Measurements from ENCODE around the gene SCNN1A. TPM values are rescaled to one million over a fixed set of nuclear protein-coding genes. Genes with fewer than 3 reads are reported as not detected.
"Not testable (repeated sequence)": the region's sequence is repeated elsewhere in the genome, so short reads cannot be mapped to it uniquely, and the experiment has no call there.

SCNN1A gene
- total RNA-seq, 2 experiments from 2014 or later = 0.17 to 0.26 TPM

- POLR2A ChIA-PET = interaction anchor here (1.5 to 2.2 kb wide), 2 partner anchors 23 to 194 kb away, joined by 4 to 7 read pairs; partner anchors contain the start of gene GAPDH
- Mint-ChIP-seq H3K4me1 (ENCODE audit: low read depth) (peaks cover 22% of the 10 kb centered on the region), H3K27me3 (no peaks in the 10 kb centered on the region), H3K4me3 (no peak overlapping the region), H3K9me3 (no peaks in the 10 kb centered on the region), H3K36me3 (peaks cover 3% of the 10 kb centered on the region), H3K27ac (no peak overlapping the region)
- intact Hi-C loops (cut with micrococcal nuclease) = no loop called here
- peak; percentile 51 for DNase-seq
- CTCF ChIA-PET = interaction anchor here (0.7 to 2.4 kb wide), 6 partner anchors 17 to 155 kb away, joined by 3 to 8 read pairs (median 6); no protein-coding TSS in a partner anchor
These were observed 35.2 kb downstream of the SCNN1A start for GRCh38 chr12:6340032-6340638.

DNA sequence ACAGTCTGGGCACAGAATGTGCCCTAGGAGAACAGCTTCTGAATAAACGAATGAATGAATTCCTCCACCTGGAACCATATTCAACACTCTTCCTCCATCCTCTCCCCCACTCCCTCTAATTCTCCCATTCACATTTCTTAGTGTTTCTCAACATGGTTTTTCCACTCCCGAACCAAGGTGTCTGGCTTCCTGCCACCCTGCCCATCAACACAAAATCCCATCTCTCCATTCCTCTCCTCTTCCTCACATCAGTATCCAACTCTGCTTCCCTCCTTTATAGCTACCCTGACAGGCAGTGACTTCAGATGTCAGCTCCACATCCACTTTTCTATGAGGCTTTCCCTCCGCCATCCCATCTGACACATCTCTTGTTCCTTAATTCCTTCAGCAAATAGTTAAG lies 36.4 kb downstream of the SCNN1A start:
- POLR2A ChIA-PET = interaction anchor here (0.6 to 2.2 kb wide), 5 partner anchors 13 to 196 kb away, joined by 3 to 7 read pairs (median 4); partner anchors contain the start of genes GAPDH and MRPL51
- peaks cover 25% of the 10 kb centered on the region for H3K4me1 Mint-ChIP-seq (ENCODE audit: low read depth)
- DNase-seq = no peak
- no peak overlapping the region for H3K27ac Mint-ChIP-seq
- no peaks in the 10 kb centered on the region for H3K27me3 Mint-ChIP-seq
- no peaks in the 10 kb centered on the region for H3K9me3 Mint-ChIP-seq
- H3K4me3 Mint-ChIP-seq = no peak overlapping the region
- peaks cover 12% of the 10 kb centered on the region for H3K36me3 Mint-ChIP-seq
- CTCF ChIA-PET = interaction anchor here (0.6 to 2.4 kb wide), 9 partner anchors 9 to 453 kb away, joined by 3 to 8 read pairs (median 4); no protein-coding TSS in a partner anchor
- intact Hi-C loops (cut with micrococcal nuclease) = loop anchor here (1.0 kb wide), 1 partner anchor 28 kb away; no protein-coding TSS in a partner anchor

DNA sequence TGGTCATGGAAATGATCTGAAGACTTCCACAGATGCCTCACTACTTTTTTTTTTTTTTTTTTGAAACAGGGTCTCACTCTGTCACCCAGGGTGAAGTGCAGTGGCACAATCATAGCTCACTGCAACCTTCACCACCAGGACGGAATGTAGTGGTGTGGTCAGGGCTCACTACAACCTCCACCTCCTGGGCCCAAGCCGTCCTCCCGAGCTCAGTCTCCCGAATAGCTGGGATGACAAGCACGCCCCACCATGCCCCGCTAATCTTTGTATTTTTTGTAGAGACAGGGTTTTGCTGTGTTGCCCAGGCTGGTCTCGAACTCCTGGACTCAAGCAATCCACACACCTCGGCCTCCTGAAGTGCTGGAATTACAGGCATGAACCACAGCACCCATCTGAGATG lies 36.8 kb downstream of the SCNN1A start:
- not testable (repeated sequence) for H3K9me3 Mint-ChIP-seq, H3K27me3 Mint-ChIP-seq, DNase-seq, H3K4me3 Mint-ChIP-seq, H3K27ac Mint-ChIP-seq
- H3K36me3 Mint-ChIP-seq = peaks cover 16% of the 10 kb centered on the region
- intact Hi-C loops (cut with micrococcal nuclease) = loop anchor here (1.0 kb wide), 1 partner anchor 29 kb away; no protein-coding TSS in a partner anchor
- ChIA-PET POLR2A (interaction anchor here (0.7 to 2.2 kb wide), 4 partner anchors 13 to 196 kb away, joined by 3 to 7 read pairs (median 4); partner anchors contain the start of genes GAPDH and MRPL51), CTCF (interaction anchor here (1.0 to 2.4 kb wide), 7 partner anchors 9 to 127 kb away, joined by 3 to 8 read pairs (median 6); no protein-coding TSS in a partner anchor)
- peaks cover 27% of the 10 kb centered on the region for H3K4me1 Mint-ChIP-seq (ENCODE audit: low read depth)

- H3K9me3 Mint-ChIP-seq = no peaks in the 10 kb centered on the region
- POLR2A ChIA-PET = interaction anchor here (1.6 to 3.3 kb wide), 3 partner anchors 18 to 132 kb away, joined by 4 to 20 read pairs (median 11); partner anchors contain the start of gene VAMP1
- no peaks in the 10 kb centered on the region for H3K27me3 Mint-ChIP-seq
- peaks cover 21% of the 10 kb centered on the region for H3K36me3 Mint-ChIP-seq
- intact Hi-C loops (cut with micrococcal nuclease) = loop anchor here (1.0 to 2.0 kb wide), 3 partner anchors 29 to 197 kb away; partner anchors contain the start of gene GAPDH
- peaks cover 26% of the 10 kb centered on the region for H3K4me1 Mint-ChIP-seq (ENCODE audit: low read depth)
- CTCF ChIA-PET = interaction anchor here (2.1 to 4.6 kb wide), 4 partner anchors 15 to 128 kb away, joined by 7 to 43 read pairs (median 21); no protein-coding TSS in a partner anchor
- DNase-seq = no peak
- no peak overlapping the region for H3K27ac Mint-ChIP-seq
- H3K4me3 Mint-ChIP-seq = no peak overlapping the region
These were observed 37.4 kb downstream of the SCNN1A start for GRCh38 chr12:6337958-6338433.

DNA sequence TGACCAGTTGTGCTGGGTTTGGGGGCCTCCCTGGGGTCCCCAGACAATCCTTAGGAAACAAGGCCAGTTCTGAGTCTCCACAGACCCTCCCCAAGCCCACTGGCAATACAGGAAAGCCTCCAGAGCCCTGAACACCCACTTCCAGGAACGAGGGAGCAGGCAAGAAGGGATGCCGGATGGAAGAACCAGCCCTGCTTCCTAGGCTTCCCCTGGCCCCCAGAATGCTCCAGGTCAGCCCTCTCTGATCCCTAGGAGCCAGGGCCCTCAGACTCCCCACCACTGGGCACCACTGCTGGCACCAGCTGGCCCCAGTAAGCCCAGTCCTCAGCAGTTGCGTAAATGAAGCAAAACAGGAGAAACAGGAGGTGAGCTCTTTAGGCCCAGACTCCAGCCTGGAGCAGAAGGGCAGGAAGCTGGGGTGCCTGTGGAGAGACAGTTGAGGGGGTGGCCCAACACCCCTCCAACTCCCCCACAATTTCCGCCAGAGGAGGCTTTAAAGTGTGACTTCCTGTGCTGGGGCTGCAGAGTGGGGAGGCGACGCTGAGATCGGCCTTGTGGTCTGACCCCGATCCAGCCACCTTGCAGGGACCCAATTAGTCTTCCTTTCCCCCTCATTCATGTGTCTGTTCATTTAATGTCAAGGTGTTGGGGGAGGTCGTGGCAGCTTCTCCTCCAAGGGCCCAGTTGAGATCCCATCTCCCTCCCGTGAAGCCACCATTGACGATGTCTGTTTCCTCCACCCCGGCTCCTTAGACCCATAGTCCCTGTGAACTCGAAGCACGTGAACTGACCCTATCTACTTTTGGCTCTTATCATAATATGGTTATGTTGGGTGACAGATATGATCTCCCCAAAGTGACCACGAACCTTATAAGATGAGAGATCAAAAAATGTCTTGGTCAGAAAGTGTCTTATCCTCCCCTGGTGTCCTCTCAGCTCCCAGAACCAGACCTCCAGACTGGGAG lies 38.2 kb downstream of the SCNN1A start:
- Mint-ChIP-seq H3K36me3 (peaks cover 28% of the 10 kb centered on the region), H3K4me1 (ENCODE audit: low read depth) (peaks cover 25% of the 10 kb centered on the region), H3K27ac (no peak overlapping the region), H3K27me3 (no peaks in the 10 kb centered on the region), H3K4me3 (no peak overlapping the region), H3K9me3 (no peaks in the 10 kb centered on the region)
- ChIA-PET POLR2A (interaction anchor here (0.7 to 3.3 kb wide), 8 partner anchors 9 to 197 kb away, joined by 3 to 20 read pairs (median 5); partner anchors contain the start of genes GAPDH and VAMP1), CTCF (interaction anchor here (0.9 to 4.6 kb wide), 14 partner anchors 8 to 200 kb away, joined by 3 to 43 read pairs (median 7); partner anchors contain the start of genes GAPDH, LTBR and VAMP1)
- peak; percentile 64 for DNase-seq
- intact Hi-C loops (cut with micrococcal nuclease) = loop anchor here (1.0 to 2.0 kb wide), 3 partner anchors 8 to 198 kb away; partner anchors contain the start of gene GAPDH

DNA sequence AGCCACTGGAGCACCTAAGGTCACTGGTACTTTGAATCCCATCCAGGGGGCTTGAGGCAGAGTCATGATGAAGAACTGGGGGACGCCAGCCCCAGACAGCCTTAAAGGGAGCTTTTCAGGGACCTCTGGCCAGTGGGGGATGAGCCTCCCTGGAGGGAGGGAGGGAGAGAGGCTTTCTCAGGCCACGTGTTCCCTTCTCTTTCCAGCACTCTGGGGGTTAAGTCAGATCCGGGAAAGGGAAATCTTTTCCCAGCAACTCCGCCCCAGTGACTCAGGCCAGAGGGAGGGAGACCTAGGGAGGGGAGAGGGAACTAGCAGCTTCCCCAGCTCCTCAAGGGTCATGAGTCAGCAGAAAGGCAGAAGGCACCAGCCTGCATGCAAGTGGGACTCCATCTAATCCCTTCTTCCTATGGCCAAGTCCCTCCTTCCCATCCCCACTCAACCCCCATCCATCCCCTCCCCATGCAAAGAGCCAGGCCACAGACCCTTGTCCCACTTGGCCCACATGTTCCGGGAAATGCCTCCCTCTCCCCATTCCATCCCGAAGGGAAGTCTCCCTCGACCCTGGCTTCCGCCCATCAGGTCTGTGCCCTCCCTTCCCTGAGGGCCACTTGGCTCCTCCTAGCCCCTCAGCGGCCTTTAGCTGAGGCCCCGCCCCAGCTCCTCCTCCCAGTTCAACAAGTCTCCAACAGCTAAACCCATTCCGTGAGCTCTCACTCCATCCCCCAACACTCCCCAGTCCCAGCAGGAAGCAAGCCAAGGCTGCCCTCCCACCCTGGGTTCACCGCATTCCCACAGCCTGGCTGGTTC lies 39.1 kb downstream of the SCNN1A start:
- H3K36me3 Mint-ChIP-seq = peaks cover 31% of the 10 kb centered on the region
- H3K4me1 Mint-ChIP-seq (ENCODE audit: low read depth) = peaks cover 20% of the 10 kb centered on the region
- intact Hi-C loops (cut with micrococcal nuclease) = loop anchor here (1.0 to 2.0 kb wide), 3 partner anchors 9 to 199 kb away; partner anchors contain the start of gene GAPDH
- no peak overlapping the region for H3K27ac Mint-ChIP-seq
- no peaks in the 10 kb centered on the region for H3K9me3 Mint-ChIP-seq
- CTCF ChIA-PET = interaction anchor here (0.9 to 4.6 kb wide), 15 partner anchors 9 to 201 kb away, joined by 3 to 43 read pairs (median 7); partner anchors contain the start of genes GAPDH, LTBR, SCNN1A and VAMP1
- DNase-seq = peak; percentile 81
- POLR2A ChIA-PET = interaction anchor here (0.7 to 3.3 kb wide), 12 partner anchors 8 to 198 kb away, joined by 3 to 20 read pairs (median 3); partner anchors contain the start of genes GAPDH and VAMP1
- no peak overlapping the region for H3K4me3 Mint-ChIP-seq
- no peaks in the 10 kb centered on the region for H3K27me3 Mint-ChIP-seq

GRCh38 chr12:6335451-6336078 lies 39.8 kb downstream of the SCNN1A start:
- CTCF ChIA-PET = interaction anchor here (0.6 to 4.6 kb wide), 18 partner anchors 9 to 478 kb away, joined by 3 to 43 read pairs (median 6); partner anchors contain the start of genes SCNN1A and VAMP1
- no peaks in the 10 kb centered on the region for H3K27me3 Mint-ChIP-seq
- intact Hi-C loops (cut with micrococcal nuclease) = loop anchor here (1.0 to 2.0 kb wide), 6 partner anchors 10 to 199 kb away; partner anchors contain the start of gene GAPDH
- peaks cover 20% of the 10 kb centered on the region for H3K4me1 Mint-ChIP-seq (ENCODE audit: low read depth)
- H3K36me3 Mint-ChIP-seq = peaks cover 37% of the 10 kb centered on the region
- POLR2A ChIA-PET = interaction anchor here (0.8 to 3.3 kb wide), 9 partner anchors 9 to 199 kb away, joined by 3 to 20 read pairs (median 4); partner anchors contain the start of genes GAPDH and VAMP1
- H3K4me3 Mint-ChIP-seq = no peak overlapping the region
- no peak overlapping the region for H3K27ac Mint-ChIP-seq
- H3K9me3 Mint-ChIP-seq = no peaks in the 10 kb centered on the region
- DNase-seq = peak; percentile 94

- ChIA-PET CTCF (interaction anchor here (0.6 to 4.6 kb wide), 16 partner anchors 8 to 478 kb away, joined by 3 to 43 read pairs (median 6); partner anchors contain the start of gene SCNN1A), POLR2A (interaction anchor here (0.8 to 3.3 kb wide), 5 partner anchors 9 to 135 kb away, joined by 3 to 20 read pairs (median 4); partner anchors contain the start of gene VAMP1)
- H3K4me3 Mint-ChIP-seq = peak overlapping the region; percentile 25
- H3K4me1 Mint-ChIP-seq (ENCODE audit: low read depth) = peaks cover 20% of the 10 kb centered on the region
- H3K27ac Mint-ChIP-seq = no peak overlapping the region
- no peak for DNase-seq
- H3K27me3 Mint-ChIP-seq = no peaks in the 10 kb centered on the region
- H3K9me3 Mint-ChIP-seq = no peaks in the 10 kb centered on the region
- peaks cover 43% of the 10 kb centered on the region for H3K36me3 Mint-ChIP-seq
- intact Hi-C loops (cut with micrococcal nuclease) = loop anchor here (1.0 to 2.0 kb wide), 3 partner anchors 12 to 128 kb away; no protein-coding TSS in a partner anchor
These were observed 40.4 kb downstream of the SCNN1A start for GRCh38 chr12:6334940-6335450.

- H3K4me3 Mint-ChIP-seq = no peak overlapping the region
- peaks cover 20% of the 10 kb centered on the region for H3K4me1 Mint-ChIP-seq (ENCODE audit: low read depth)
- H3K27ac Mint-ChIP-seq = peak overlapping the region; percentile 81
- no peaks in the 10 kb centered on the region for H3K27me3 Mint-ChIP-seq
- H3K9me3 Mint-ChIP-seq = no peaks in the 10 kb centered on the region
- ChIA-PET POLR2A (interaction anchor here (2.7 to 3.3 kb wide), 2 partner anchors 11 to 136 kb away, joined by 11 to 20 read pairs; partner anchors contain the start of gene VAMP1), CTCF (interaction anchor here (0.7 to 4.6 kb wide), 6 partner anchors 11 to 204 kb away, joined by 3 to 43 read pairs (median 18); no protein-coding TSS in a partner anchor)
- intact Hi-C loops (cut with micrococcal nuclease) = loop anchor here (2.0 kb wide), 1 partner anchor 128 kb away; no protein-coding TSS in a partner anchor
- DNase-seq = no peak
- H3K36me3 Mint-ChIP-seq = peaks cover 46% of the 10 kb centered on the region
These were observed 41.0 kb downstream of the SCNN1A start for GRCh38 chr12:6334359-6334758.
